K562 (cell line): ENCODE measurements around the gene DIP2B. TPM values are rescaled to one million over a fixed set of nuclear protein-coding genes. Genes with fewer than 3 reads are reported as not detected.

ENCODE experiments used
- FOS ChIP-seq: IDR thresholded peaks from 3 replicates; pipeline ENCODE4 v1.6.1; 2011; ENCODE audit not compliant: insufficient read length; ENCODE audit errors: extremely low read depth
- GTF2A2 ChIP-seq: IDR thresholded peaks from 2 replicates; pipeline ENCODE4 v1.6.1; 2016; ENCODE audit warnings: mild to moderate bottlenecking, missing genetic modification characterization, missing compliant biosample characterization
- HDAC3 ChIP-seq: fragments of 450-650 bp; IDR thresholded peaks from 2 replicates; pipeline ENCODE4 v1.6.1; 2018; ENCODE audit warnings: borderline replicate concordance, mild to moderate bottlenecking, moderate library complexity; ENCODE audit not compliant: partially characterized antibody
- JUND ChIP-seq, 2 experiments: IDR thresholded peaks; 2 replicates in 1 of 2; 3 replicates in 1 of 2; pipeline ENCODE4 v1.6.1; 2011; ENCODE audit warnings: borderline replicate concordance in 2 of 2, low read depth in 2 of 2, low read length in 2 of 2, improper control_type of control experiment in 1 of 2, missing biosample characterization in 1 of 2, missing genetic modification characterization in 1 of 2, missing genetic modification reagents in 1 of 2
- MECOM ChIP-seq: fragments of 250-450 bp; sonication (Bioruptor Pico); IDR thresholded peaks from 2 replicates; pipeline ENCODE4 v1.8.0; 2022; ENCODE audit warnings: inconsistent platforms
- RB1 ChIP-seq: fragments of 450-650 bp; IDR thresholded peaks from 2 replicates; pipeline ENCODE4 v1.6.1; 2017; ENCODE audit warnings: low read depth, mild to moderate bottlenecking
- SIRT6 ChIP-seq: IDR thresholded peaks from one replicate; pipeline ENCODE4 v1.6.1; 2012; ENCODE audit warnings: low read depth, mild to moderate bottlenecking, control low read depth, inconsistent platforms, low read length, moderate library complexity
- TCFL5 ChIP-seq: fragments of 250-450 bp; sonication (Bioruptor Pico); conservative IDR thresholded peaks from 2 replicates; pipeline ENCODE4 v1.6.1; 2021; ENCODE audit warnings: mild to moderate bottlenecking, moderate library complexity, matching md5 sums
- ZBTB17 ChIP-seq: fragments of 450-650 bp; formaldehyde crosslinking; IDR thresholded peaks from 2 replicates; pipeline ENCODE4 v1.4.0; 2020; ENCODE audit warnings: mild to moderate bottlenecking
- ZC3H8 ChIP-seq: fragments of 450-650 bp; IDR thresholded peaks from 2 replicates; pipeline ENCODE4 v1.6.1; 2017
- ZNF12 ChIP-seq: sonication (generic); formaldehyde crosslinking; IDR thresholded peaks from 2 replicates; pipeline ENCODE4 v1.4.0; 2020; ENCODE audit warnings: mild to moderate bottlenecking, missing genetic modification reagents
- ZNF146 ChIP-seq: IDR thresholded peaks from one replicate; pipeline ENCODE4 v1.6.1; 2018; ENCODE audit warnings: missing compliant biosample characterization; ENCODE audit not compliant: unreplicated experiment
- ZNF717 ChIP-seq: fragments of 250-450 bp; sonication (Bioruptor Pico); IDR thresholded peaks from 2 replicates; pipeline ENCODE4 v1.5.0; 2021
- polyA plus RNA-seq, 8 experiments: library from polyadenylated mRNA; depleted of rRNA in 4 of 8; stranded (reverse) in 5 of 8; unstranded in 3 of 8; fragments of >200 nt; fragmentation: Nextera tagmentation in 2 of 8; fragmentation: Illumina TruSeq in 1 of 8; extraction: Ambion mirVana in 2 of 8; extraction: Trizol in 1 of 8; gene quantifications; 2 replicates each; pipeline versions ENCODE4 v1.2.1 to v1.2.3, GENCODE V29; 2011 to 2014; ENCODE audit warnings: inconsistent platforms in 1 of 8, missing spikeins in 1 of 8
- total RNA-seq, 7 experiments: library from RNA; depleted of rRNA in 6 of 7; stranded (reverse); fragments of >200 nt in 6 of 7; fragmentation: Illumina TruSeq in 2 of 7; extraction: Trizol in 2 of 7; gene quantifications; 2 replicates each; pipeline versions ENCODE4 v1.2.1 to v1.2.3, GENCODE V29; 2011 to 2021; ENCODE audit warnings: low replicate concordance in 1 of 7
- TF ChIP-seq, protein P1 (sequence below): conservative IDR thresholded peaks from 2 replicates; pipeline ENCODE4 v1.6.1; 2011; ENCODE audit warnings: low read depth, mild to moderate bottlenecking, low read length; ENCODE audit not compliant: control insufficient read depth
- TF ChIP-seq, protein P2 (sequence below): fragments of 250-450 bp; sonication (Bioruptor Pico); IDR thresholded peaks from 2 replicates; pipeline ENCODE4 v1.5.0; 2020; ENCODE audit warnings: mild to moderate bottlenecking, borderline replicate concordance
- TF ChIP-seq, protein P3 (sequence below): fragments of 250-450 bp; sonication (Bioruptor Pico); IDR thresholded peaks from 2 replicates; pipeline ENCODE4 v1.4.0; 2020; ENCODE audit warnings: mild to moderate bottlenecking
- TF ChIP-seq, protein P4 (sequence below): IDR thresholded peaks from 2 replicates; pipeline ENCODE4 v1.6.1; 2012; ENCODE audit warnings: low read depth, low read length, improper control_type of control experiment, borderline replicate concordance
- TF ChIP-seq, protein P5 (sequence below): fragments of 250-450 bp; sonication (Bioruptor Pico); IDR thresholded peaks from 2 replicates; pipeline ENCODE4 v1.5.0; 2021
- TF ChIP-seq, protein P6 (sequence below): fragments of 250-450 bp; sonication (Bioruptor Pico); IDR thresholded peaks from 2 replicates; pipeline ENCODE4 v1.5.0; 2021

DIP2B gene
- total and polyA plus RNA-seq, 9 of the 15 experiments (the other 6 are each of a cell fraction or from before 2014, with no cell fraction given): 4.6 to 26.1 (median 18.8) TPM

DNA sequence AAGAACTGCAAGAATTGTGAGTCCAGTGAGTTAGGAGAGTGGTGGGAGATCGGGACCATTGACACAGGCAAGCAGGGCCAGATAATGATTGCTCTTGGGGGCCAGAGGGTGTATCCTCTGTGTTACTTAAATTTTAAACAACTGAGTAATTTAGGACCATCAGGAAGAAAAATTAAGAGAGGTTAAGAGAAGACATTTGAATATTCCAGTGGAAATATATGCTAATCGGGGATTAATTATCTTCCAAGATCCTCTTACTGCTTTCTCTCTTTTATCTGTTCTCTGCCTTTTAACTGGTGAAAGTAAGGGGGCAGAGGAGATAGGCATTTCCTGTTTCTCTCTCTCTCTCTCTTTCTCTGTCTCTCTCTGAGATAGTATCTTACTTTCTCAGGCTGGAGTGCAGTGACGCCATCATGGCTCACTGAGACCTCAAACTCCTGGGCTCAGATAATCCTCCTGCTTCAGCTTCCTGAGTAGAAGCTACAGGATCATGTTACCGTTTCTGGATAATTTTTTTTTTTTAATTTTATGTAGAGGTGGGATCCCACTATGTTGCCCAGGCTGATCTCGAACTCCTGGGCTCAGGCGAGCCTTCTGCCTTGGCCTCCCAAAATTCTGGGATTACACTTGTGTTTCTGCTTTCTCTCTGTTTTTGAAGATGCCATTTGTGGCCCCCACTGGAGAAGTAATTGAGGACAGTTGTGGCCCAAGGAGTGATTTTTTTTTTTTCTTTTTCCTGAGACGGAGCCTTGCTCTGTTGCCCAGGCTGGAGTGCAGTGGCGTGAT is 85.1 kb downstream of the DIP2B start (continued):
- TF ChIP-seq HDAC3 (peak; percentile 76), ZNF717 (no peak), ZC3H8 (no peak), MECOM (CRISPR knock-in tag) (no peak), TCFL5 (CRISPR knock-in tag) (no peak), ZBTB17 (CRISPR knock-in tag) (no peak), GTF2A2 (no peak), ZNF146 (no peak), JUND (IDR thresholded peaks at IDR 0.05; ENCODE audit: borderline replicate concordance, low read depth, low read length) (peak; percentile 93), JUND (tag; IDR thresholded peaks at IDR 0.05; ENCODE audit: borderline replicate concordance, low read depth, low read length) (peak; percentile 93; the same call in 2 of the 3 replicates), RB1 (no peak), SIRT6 (no peak), ZNF12 (CRISPR knock-in tag) (no peak), FOS (no peak)
- TF ChIP-seq, protein P1, sequence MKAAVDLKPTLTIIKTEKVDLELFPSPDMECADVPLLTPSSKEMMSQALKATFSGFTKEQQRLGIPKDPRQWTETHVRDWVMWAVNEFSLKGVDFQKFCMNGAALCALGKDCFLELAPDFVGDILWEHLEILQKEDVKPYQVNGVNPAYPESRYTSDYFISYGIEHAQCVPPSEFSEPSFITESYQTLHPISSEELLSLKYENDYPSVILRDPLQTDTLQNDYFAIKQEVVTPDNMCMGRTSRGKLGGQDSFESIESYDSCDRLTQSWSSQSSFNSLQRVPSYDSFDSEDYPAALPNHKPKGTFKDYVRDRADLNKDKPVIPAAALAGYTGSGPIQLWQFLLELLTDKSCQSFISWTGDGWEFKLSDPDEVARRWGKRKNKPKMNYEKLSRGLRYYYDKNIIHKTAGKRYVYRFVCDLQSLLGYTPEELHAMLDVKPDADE: no peak
- TF ChIP-seq, protein P2, sequence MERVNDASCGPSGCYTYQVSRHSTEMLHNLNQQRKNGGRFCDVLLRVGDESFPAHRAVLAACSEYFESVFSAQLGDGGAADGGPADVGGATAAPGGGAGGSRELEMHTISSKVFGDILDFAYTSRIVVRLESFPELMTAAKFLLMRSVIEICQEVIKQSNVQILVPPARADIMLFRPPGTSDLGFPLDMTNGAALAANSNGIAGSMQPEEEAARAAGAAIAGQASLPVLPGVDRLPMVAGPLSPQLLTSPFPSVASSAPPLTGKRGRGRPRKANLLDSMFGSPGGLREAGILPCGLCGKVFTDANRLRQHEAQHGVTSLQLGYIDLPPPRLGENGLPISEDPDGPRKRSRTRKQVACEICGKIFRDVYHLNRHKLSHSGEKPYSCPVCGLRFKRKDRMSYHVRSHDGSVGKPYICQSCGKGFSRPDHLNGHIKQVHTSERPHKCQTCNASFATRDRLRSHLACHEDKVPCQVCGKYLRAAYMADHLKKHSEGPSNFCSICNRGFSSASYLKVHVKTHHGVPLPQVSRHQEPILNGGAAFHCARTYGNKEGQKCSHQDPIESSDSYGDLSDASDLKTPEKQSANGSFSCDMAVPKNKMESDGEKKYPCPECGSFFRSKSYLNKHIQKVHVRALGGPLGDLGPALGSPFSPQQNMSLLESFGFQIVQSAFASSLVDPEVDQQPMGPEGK (CRISPR knock-in tag): no peak
- TF ChIP-seq, protein P3, sequence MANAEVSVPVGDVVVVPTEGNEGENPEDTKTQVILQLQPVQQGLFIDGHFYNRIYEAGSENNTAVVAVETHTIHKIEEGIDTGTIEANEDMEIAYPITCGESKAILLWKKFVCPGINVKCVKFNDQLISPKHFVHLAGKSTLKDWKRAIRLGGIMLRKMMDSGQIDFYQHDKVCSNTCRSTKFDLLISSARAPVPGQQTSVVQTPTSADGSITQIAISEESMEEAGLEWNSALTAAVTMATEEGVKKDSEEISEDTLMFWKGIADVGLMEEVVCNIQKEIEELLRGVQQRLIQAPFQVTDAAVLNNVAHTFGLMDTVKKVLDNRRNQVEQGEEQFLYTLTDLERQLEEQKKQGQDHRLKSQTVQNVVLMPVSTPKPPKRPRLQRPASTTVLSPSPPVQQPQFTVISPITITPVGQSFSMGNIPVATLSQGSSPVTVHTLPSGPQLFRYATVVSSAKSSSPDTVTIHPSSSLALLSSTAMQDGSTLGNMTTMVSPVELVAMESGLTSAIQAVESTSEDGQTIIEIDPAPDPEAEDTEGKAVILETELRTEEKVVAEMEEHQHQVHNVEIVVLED (CRISPR knock-in tag): no peak
- TF ChIP-seq, protein P4, sequence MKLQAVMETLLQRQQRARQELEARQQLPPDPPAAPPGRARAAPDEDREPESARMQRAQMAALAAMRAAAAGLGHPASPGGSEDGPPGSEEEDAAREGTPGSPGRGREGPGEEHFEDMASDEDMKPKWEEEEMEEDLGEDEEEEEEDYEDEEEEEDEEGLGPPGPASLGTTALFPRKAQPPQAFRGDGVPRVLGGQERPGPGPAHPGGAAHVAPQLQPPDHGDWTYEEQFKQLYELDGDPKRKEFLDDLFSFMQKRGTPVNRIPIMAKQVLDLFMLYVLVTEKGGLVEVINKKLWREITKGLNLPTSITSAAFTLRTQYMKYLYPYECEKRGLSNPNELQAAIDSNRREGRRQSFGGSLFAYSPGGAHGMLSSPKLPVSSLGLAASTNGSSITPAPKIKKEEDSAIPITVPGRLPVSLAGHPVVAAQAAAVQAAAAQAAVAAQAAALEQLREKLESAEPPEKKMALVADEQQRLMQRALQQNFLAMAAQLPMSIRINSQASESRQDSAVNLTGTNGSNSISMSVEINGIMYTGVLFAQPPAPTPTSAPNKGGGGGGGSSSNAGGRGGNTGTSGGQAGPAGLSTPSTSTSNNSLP: peak; percentile 17; the same call in 1 of the 2 replicates
- TF ChIP-seq, protein P5, sequence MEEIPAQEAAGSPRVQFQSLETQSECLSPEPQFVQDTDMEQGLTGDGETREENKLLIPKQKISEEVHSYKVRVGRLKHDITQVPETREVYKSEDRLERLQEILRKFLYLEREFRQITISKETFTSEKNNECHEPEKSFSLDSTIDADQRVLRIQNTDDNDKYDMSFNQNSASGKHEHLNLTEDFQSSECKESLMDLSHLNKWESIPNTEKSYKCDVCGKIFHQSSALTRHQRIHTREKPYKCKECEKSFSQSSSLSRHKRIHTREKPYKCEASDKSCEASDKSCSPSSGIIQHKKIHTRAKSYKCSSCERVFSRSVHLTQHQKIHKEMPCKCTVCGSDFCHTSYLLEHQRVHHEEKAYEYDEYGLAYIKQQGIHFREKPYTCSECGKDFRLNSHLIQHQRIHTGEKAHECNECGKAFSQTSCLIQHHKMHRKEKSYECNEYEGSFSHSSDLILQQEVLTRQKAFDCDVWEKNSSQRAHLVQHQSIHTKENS (CRISPR knock-in tag): no peak
- TF ChIP-seq, protein P6, sequence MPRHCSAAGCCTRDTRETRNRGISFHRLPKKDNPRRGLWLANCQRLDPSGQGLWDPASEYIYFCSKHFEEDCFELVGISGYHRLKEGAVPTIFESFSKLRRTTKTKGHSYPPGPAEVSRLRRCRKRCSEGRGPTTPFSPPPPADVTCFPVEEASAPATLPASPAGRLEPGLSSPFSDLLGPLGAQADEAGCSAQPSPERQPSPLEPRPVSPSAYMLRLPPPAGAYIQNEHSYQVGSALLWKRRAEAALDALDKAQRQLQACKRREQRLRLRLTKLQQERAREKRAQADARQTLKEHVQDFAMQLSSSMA (CRISPR knock-in tag): no peak
